Heart right ventricle (tissue), 16 donors: ENCODE measurements around the gene CRYBA2. TPM values are rescaled to one million over a fixed set of nuclear protein-coding genes. Genes with fewer than 3 reads are reported as not detected.

Experiments used
- ATAC-seq, 8 donors: fragments of 200-7000 bp; cut with Tn5 transposase; one replicate each; pipeline ENCODE4 v1.9.1; 2020; ENCODE audit warnings: mild to moderate bottlenecking in 8 of 8, moderate library complexity in 8 of 8, moderate number of reproducible peaks in 1 of 8
- DNase-seq, 2 donors: peaks; one replicate each; pipeline ENCODE4 v3.0.0-alpha.2; 2020
- H3K27ac ChIP-seq, 10 donors: fragments of 200-600 bp; sonication (generic) in 2 of 10; one replicate each; pipeline versions ENCODE4 v1.5.0 to v1.8.0; 2020 to 2022; ENCODE audit warnings: mild to moderate bottlenecking in 3 of 10
- H3K27me3 ChIP-seq, 7 donors: fragments of 200-600 bp; one replicate each; pipeline ENCODE4 v1.8.0; 2021 to 2022; ENCODE audit warnings: mild to moderate bottlenecking in 2 of 7
- H3K36me3 ChIP-seq, 9 donors: fragments of 200-600 bp; sonication (generic) in 1 of 9; one replicate each; pipeline versions ENCODE4 v1.5.0 to v1.8.0; 2020 to 2022; ENCODE audit warnings: mild to moderate bottlenecking in 2 of 9
- H3K4me1 ChIP-seq, 9 donors: fragments of 200-600 bp; sonication (generic) in 1 of 9; one replicate each; pipeline versions ENCODE4 v1.5.0 to v1.8.0; 2020 to 2022; ENCODE audit warnings: mild to moderate bottlenecking in 4 of 9
- H3K4me3 ChIP-seq, 10 donors: fragments of 200-600 bp; sonication (generic) in 2 of 10; one replicate each; pipeline versions ENCODE4 v1.5.0 to v1.8.0; 2020 to 2022; ENCODE audit warnings: mild to moderate bottlenecking in 7 of 10, moderate library complexity in 2 of 10
- H3K9me3 ChIP-seq, 11 donors: fragments of 200-600 bp in 10 of 11; sonication (generic) in 2 of 11; one replicate each; pipeline versions ENCODE4 v1.5.0 to v1.8.0; 2013 to 2022; ENCODE audit warnings: mild to moderate bottlenecking in 2 of 11, control low read depth in 1 of 11, moderate library complexity in 1 of 11
- WGBS, 2 donors: extraction: QIAGEN DNeasy Blood & Tissue Kit; methylation state at CpG; one replicate each; pipeline ENCODE4 v1.1.7; 2013; ENCODE audit warnings: inconsistent platforms in 1 of 2; 5-methylcytosine and 5-hydroxymethylcytosine counted together
- intact Hi-C, 10 donors: fragments of 100-400 bp; cut with DNase I; formaldehyde crosslinking; loops; one replicate each; pipeline versions ENCODE4 v1.11.1 to v1.14.2; 2022
- polyA plus RNA-seq, 2 donors: library from polyadenylated mRNA; stranded (reverse); fragments of 200-250 nt; gene quantifications; one replicate each; pipeline ENCODE4 v1.2.3, GENCODE V29; 2013
- total RNA-seq, 10 donors: library from RNA; stranded (reverse); fragmentation: NEBNext Ultra II Directional in 3 of 10; extraction: Animal tissue kit (Norgen Biotek cat#: 25700) in 3 of 10; gene quantifications; one replicate each; pipeline versions ENCODE4 v1.2.1 to v1.2.4, GENCODE V29; 2021 to 2023
- TF ChIP-seq, protein P1 (sequence below), 9 donors: fragments of 200-600 bp; sonication (generic) in 2 of 9; IDR thresholded peaks; one replicate each; pipeline versions ENCODE4 v1.5.0 to v1.8.0; 2021 to 2022; ENCODE audit warnings: antibody characterized with exemption in 9 of 9, mild to moderate bottlenecking in 5 of 9, moderate library complexity in 1 of 9
- donor health status: Arrhythmogenic right ventricular cardiomyopathy.
- donor health status: ischemic (EF 13 %, LVEDD 7.1; RV severe dilation, severe dysfunction).
- donor health status: healthy with polysubstance abuse.
- donor health status: DM: no; HTN: yes; CAD: no.
- donor health status: DM: no; HTN: no; CAD: no.
- donor health status: ischemic (EF 25% LVEDD 6.9; RV normal size, moderate dysfunction).
- donor health status: ischemic (EF 25% LVEDD 5.7; RV mildly dilated, moderate dysfunction).
- donor health status: healthy.
- donor health status: DM: yes; HTN: yes; CAD: no.
- donor health status: Ischemic cardiomyopathy.
- donor health status: ischemic (EF 35%, LVEDD 5.7; RV mildly dilated, moderate dysfunction).
- donor health status: nonischemic (EF 11% LVEDD 7.7; RV severe dilation, severe dysfunction).
- donor health status: DM: yes; HTN: yes; CAD: no.
- donor health status: PGD.
- donor health status: ischemic (EF 29% LVEDD 5.4; RV normal size, mild dysfunction).
- donor health status: nonischemic (EF 23%, LVEDD 6.1; RV moderate dilation, normal function).

Gene CRYBA2
- total and polyA plus RNA-seq, 12 donors: not detected

DNA sequence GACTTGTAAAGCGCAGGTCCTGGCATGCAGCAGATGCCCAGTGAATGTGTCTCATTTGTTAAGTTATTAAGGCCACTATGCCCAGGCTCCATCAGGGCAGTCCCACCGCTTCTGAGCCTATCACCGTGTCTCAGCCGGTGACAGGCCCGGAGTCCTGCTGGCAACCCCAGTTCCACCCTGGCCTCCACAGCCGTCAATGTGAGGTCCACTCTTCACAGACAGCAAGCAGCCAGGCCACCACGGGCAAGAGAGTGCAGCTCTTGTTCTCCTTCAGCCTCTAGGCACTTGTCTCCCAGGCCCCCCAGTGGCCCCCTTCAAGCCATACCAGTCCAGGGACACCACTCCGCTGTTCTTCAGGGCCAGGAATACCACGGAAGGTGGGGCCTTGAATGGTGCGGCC, 25.5 kb upstream of the CRYBA2 start:
- TF ChIP-seq, protein P1, sequence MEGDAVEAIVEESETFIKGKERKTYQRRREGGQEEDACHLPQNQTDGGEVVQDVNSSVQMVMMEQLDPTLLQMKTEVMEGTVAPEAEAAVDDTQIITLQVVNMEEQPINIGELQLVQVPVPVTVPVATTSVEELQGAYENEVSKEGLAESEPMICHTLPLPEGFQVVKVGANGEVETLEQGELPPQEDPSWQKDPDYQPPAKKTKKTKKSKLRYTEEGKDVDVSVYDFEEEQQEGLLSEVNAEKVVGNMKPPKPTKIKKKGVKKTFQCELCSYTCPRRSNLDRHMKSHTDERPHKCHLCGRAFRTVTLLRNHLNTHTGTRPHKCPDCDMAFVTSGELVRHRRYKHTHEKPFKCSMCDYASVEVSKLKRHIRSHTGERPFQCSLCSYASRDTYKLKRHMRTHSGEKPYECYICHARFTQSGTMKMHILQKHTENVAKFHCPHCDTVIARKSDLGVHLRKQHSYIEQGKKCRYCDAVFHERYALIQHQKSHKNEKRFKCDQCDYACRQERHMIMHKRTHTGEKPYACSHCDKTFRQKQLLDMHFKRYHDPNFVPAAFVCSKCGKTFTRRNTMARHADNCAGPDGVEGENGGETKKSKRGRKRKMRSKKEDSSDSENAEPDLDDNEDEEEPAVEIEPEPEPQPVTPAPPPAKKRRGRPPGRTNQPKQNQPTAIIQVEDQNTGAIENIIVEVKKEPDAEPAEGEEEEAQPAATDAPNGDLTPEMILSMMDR (IDR thresholded peaks at IDR 0.05): no peak
- DNase-seq (no peak), ATAC-seq (no peak)
- Histone ChIP-seq H3K4me3 (no peak overlapping the region), H3K4me1 (no peaks in the 10 kb centered on the region), H3K27me3 (peaks cover 0 to 38% (median 7%) of the 10 kb centered on the region in 7 donors), H3K27ac (no peak overlapping the region), H3K36me3 (no peaks in the 10 kb centered on the region), H3K9me3 (no peaks in the 10 kb centered on the region)
- 83 to 84% methylated on average over 10 of the region's 10 CpGs for whole genome bisulfite sequencing, 2 donors
- intact Hi-C loops: no loop called here

DNA sequence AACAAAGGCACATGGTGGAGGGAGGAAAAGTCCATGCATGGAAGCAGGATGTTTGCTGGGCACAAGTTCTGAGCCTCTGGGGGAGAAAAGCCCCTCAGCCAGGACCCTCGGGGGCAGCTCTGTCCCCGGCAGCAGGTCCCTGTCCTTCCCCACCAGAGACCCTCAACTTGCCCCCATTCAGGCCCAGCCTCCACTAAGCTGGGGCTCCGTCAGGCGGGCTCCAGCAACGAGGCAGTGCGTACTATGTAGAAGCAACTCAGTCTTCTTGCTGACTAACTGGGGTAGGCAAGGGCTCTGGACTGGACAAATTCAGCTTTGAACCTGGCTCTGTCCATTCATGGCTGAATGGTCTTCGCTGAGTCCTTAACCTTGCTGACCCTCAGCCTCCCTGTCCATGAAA, 25.1 kb upstream of the CRYBA2 start:
- intact Hi-C loops: no loop called here
- WGBS, 2 donors: 82 to 92% methylated on average over 7 of the region's 7 CpGs
- ATAC-seq: no peak
- Histone ChIP-seq H3K9me3 (no peaks in the 10 kb centered on the region), H3K36me3 (no peaks in the 10 kb centered on the region), H3K4me3 (no peak overlapping the region), H3K27ac (no peak overlapping the region), H3K4me1 (no peaks in the 10 kb centered on the region), H3K27me3 (peaks cover 0 to 41% (median 11%) of the 10 kb centered on the region in 7 donors)
- DNase-seq: no peak
- TF ChIP-seq, protein P1 (IDR thresholded peaks at IDR 0.05): no peak

DNA sequence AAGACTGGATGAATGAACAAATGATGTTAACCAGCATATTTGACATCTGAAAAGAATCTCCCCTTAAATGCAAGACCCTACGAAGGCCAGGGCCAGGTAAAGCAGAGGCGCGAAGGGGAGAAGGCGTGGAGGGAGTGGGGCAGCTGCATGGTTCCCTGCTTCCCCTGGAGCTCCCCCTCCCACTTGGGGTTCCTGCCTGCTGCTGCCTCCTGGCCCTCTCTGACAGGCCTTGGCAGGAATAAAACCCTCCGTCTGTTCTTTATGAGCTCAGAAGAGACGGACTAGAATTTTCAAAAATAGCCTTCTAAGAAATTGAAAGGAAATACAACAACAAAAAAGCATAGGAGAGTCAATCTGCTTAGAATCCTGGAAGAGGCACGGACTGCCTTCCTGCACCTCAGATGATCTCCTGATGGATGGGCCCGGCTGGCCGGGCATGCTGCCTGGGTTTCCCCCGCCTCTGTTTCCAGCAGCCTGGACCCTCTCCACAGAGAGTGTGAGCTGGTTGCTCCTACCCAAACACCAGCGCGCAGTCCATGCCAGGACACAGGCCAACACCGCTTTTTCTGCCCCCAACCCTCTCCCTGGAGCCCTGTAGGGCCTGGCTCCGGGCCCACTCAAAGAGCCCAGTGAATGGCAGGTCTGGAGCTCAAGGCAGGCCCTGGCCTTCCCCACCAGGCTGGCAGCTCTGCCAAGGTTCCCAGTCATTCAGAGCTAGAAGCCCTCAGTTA, 24.1 kb upstream of the CRYBA2 start:
- H3K27ac ChIP-seq: no peak overlapping the region
- H3K4me1 ChIP-seq: no peaks in the 10 kb centered on the region
- 71 to 72% methylated on average over 14 of the region's 14 CpGs for WGBS, 2 donors
- intact Hi-C loops: no loop called here
- no peaks in the 10 kb centered on the region for H3K9me3 ChIP-seq
- ATAC-seq (no peak), DNase-seq (no peak)
- TF ChIP-seq, protein P1 (IDR thresholded peaks at IDR 0.05): no peak
- H3K4me3 ChIP-seq: no peak overlapping the region
- H3K27me3 ChIP-seq: peaks cover 0 to 39% (median 18%) of the 10 kb centered on the region in 7 donors
- no peaks in the 10 kb centered on the region for H3K36me3 ChIP-seq

DNA sequence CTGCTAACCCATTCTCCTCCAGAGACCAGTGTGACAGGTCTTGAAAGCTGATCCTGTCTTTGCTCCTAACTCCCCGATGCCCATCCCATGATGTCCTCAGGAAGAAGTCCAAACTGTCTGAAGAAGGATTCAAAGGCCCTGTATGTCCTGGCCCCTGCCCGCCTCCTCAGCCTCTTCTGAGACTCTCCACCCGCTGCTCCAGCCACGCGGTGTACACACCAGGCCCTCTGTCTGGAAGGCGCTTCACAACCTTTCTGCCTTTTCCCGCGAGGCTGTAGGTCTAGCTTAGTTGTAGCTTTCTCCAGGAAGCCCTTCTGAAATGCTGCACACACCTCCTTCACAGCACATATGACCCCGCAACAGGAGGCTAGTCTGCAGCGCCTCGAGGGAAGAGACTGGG, 23.5 kb upstream of the CRYBA2 start:
- DNase-seq (no peak), ATAC-seq (no peak)
- Histone ChIP-seq H3K9me3 (peaks cover 0 to 2% (median 0%) of the 10 kb centered on the region in 11 donors), H3K36me3 (no peaks in the 10 kb centered on the region), H3K27me3 (peaks cover 0 to 36% (median 22%) of the 10 kb centered on the region in 7 donors), H3K4me1 (no peaks in the 10 kb centered on the region), H3K27ac (no peak overlapping the region), H3K4me3 (no peak overlapping the region)
- TF ChIP-seq, protein P1 (IDR thresholded peaks at IDR 0.05): no peak
- intact Hi-C loops: no loop called here
- 86 to 92% methylated on average over 11 of the region's 11 CpGs for WGBS, 2 donors
